Stimulated activated CD8-positive, alpha-beta memory T cell treated with anti-CD3 and anti-CD28 coated beads, Interleukin-4, amount 100 ng/mL, for 48 hours (primary cell): ENCODE measurements around the gene UBE3B.

Experiments
- DNase-seq: peaks from one replicate; pipeline ENCODE4 v3.0.0-alpha.2; 2020

UBE3B gene

DNA sequence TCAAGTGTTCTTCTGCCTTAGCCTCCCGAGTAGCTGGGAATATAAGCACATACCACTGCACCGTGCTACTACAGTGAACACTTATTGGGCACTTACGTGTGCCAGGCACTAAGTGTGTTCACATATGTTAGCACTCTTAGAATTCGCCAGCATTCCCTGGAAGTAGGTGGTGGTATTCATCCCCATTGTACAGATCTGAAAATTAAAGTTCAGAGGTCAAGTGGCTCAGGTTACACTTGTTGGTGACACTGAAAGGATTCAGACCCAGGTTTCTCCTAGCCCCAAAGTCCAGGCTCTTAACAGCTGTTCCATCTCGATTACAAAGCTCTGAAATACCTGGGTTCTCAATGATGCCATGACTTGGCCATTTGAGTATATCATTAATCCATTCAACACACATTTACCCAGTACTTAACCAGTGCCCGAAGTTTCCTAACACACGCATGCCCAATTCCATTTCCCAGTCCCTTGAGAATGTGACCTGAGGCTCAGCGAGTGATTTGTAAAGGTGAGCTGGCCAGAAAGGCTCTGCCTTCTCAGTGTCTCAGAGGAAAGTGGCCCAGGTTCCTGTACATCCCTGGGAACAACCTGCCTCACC is 101.0 kb downstream of the UBE3B start:
- DNase-seq: no peak

DNA sequence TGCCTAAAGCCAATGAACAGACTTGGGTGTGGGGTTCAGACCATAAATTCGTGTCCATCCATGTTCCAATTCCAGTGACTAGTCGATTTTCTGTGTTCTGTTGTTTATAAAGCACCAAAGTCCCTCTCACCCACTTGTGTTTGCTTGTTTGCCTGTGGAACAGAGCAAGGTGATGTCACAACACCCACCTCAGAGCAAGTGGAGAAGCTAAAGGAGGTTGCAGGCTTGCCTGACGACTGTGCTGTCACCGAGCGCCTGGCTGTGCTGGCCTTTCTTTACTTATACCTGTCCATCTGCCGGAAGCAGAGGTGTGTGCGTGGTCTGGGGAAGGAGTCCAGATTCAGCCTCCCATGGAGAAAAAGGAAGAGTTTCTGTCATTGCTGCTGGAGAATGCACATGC is 102.2 kb downstream of the UBE3B start:
- no peak for DNase-seq

DNA sequence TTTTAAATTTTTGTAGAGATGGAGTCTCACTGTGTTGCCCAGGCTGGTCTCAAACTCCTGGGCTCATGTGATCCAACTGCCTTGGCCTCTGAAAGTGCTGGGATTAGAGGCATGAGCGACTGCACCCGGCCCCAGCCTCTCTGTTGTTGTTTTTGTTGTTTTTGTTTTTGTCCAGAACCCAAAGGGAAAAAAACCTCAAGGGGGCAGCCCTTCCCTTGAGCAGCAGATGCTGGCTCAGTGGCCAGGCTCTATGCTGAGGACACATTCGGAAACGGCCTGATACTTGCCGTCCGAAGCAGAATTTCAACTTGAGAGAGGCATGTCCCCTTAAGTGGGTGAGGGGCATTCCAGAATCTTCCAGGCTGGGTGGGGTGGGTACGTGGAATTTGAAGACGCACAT is 102.8 kb downstream of the UBE3B start:
- no peak for DNase-seq

DNA sequence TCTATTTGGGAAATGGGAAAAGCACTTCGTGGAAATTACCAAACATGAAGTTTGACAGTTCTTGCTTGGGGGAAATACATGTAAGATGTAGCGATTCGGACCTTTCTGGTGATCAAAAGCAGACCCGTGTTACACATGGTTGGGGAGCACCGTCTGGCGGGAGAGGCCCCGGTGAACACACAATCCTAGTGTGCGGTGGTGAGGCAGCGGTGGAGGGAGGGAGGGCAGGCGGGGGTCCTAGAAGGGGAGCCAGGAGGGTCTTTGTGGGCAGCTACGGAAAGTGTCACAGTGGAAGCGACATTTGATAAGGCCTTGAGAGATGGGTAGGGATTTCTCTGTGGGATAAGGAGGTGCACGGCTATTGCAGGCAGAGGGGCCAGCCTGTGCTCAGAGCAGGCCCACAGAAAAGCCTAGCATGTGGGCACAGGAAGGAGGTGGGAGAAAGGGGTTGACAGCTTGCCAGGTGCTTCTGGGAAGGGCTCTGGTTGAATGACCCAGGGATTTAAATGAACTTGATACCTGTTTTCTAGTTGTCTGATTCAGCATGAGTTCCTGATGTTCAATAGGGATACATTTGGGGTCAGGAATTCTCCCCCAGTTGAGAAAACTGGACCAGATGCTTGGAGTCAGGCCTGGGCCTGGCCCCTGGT is 103.4 kb downstream of the UBE3B start:
- no peak for DNase-seq

DNA sequence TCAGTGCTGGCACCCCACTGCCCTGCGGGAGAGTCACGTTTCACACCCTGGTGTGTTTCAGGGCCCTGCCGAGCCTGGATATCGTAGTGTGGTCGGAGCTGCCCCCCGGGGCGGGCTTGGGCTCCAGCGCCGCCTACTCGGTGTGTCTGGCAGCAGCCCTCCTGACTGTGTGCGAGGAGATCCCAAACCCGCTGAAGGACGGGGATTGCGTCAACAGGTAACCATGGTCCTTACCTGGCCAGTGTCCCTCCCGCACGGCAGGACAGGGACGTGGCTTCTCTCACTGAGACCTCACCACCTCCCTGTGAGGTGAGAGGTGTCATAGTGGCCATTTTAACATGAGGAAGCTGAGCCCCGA is 103.9 kb downstream of the UBE3B start:
- no peak for DNase-seq

DNA sequence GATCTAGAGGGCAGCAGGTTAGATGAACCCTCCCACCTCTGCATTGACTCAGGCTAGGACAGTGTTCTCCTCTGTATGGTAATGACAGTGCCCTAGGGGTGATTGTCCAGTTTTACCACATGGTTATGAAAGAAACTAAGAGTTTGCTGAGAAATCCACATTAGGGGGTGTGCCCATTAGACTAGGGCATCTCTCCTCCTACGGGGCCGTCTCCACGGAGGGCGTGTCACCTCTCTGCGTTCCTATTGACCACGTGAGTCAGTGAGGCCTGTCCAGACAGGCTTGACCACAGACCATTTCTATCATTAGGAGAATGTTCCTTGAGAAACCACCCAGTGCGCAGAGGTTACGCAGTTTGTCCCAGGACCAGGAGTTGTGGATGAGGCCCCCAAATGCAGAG is 104.4 kb downstream of the UBE3B start:
- DNase-seq: no peak

DNA sequence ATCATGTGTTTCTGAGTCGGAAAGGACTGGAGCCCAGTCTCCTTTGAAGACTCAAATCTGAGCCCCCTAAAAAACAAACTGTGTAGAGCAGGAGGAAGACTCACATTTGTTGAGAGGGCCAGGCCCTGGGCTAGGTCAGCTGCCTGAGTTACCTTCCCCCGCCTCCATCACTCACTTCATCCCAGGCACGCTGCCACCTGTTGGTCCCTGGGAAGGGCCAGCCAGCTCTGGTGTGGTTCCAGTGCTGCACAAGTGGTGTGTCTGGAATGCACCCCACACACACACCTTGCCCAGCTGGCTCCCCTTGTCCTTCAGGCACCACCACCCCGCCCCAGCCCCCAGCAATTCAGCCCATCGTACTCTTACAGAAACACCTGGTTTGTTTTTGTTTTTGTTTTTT is 105.2 kb downstream of the UBE3B start:
- no peak for DNase-seq

DNA sequence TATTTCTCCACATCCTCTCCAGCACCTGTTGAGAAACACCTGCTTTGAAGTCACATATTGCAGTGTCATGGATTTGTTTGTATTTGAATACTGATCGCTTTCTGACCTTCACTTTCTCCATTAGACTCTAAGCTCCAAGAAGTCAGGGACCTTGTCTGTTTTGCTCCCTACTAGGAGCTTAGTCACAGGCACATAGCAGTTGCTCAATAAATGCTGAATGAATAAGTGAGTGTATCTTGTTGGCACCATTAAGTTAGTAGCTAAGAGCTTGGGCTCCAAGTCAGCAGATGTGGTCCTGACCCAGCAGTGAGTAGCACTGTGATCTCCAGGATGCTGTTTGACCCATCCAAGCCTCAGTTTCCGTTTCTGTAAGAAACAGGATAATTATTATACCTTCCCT is 106.3 kb downstream of the UBE3B start:
- no peak for DNase-seq
